Measurements from ENCODE around the gene CBY2. TPM values are rescaled to one million over a fixed set of nuclear protein-coding genes. Genes with fewer than 3 reads are reported as not detected.
"Not testable (repeated sequence)": the region's sequence is repeated elsewhere in the genome, so short reads cannot be mapped to it uniquely, and the experiment has no call there.

The CBY2 gene
- total RNA-seq, 4 donors from 2014 or later, result not detected

GRCh38 chr13:45662162-45662561 is 40.0 kb upstream of the CBY2 start:
- intact Hi-C loops (cut with DNase I), result no loop called here
- Histone ChIP-seq H3K4me1 (no peaks in the 10 kb centered on the region), H3K9me3 (no peaks in the 10 kb centered on the region), H3K36me3 (no peaks in the 10 kb centered on the region), H3K4me3 (no peak overlapping the region), H3K27ac (no peak overlapping the region), H3K27me3 (no peaks in the 10 kb centered on the region)
- TF ChIP-seq POLR2A (IDR thresholded peaks at IDR 0.05), result no peak
- TF ChIP-seq CTCF (IDR thresholded peaks at IDR 0.05), result no peak
- WGBS, 2 donors, result 67% methylated on average over 1 of the region's 1 CpG
- no peak for DNase-seq

GRCh38 chr13:45662903-45663302 is 39.2 kb upstream of the CBY2 start:
- 93 to 100% methylated on average over 1 of the region's 1 CpG for whole genome bisulfite sequencing, 2 donors
- H3K27ac ChIP-seq; intact Hi-C loops (cut with DNase I): not testable (repeated sequence)

GRCh38 chr13:45669626-45670025 is 32.5 kb upstream of the CBY2 start:
- intact Hi-C loops (cut with DNase I); H3K27me3 ChIP-seq; H3K27ac ChIP-seq; H3K4me1 ChIP-seq; H3K36me3 ChIP-seq; H3K4me3 ChIP-seq; DNase-seq; H3K9me3 ChIP-seq: not testable (repeated sequence)
- 74% methylated on average over 5 of the region's 14 CpGs; no CpG with 5 or more reads in 1 of the 2 donors for WGBS, 2 donors

More at GRCh38 chr13:45662903-45663302, 39.2 kb upstream of the CBY2 start:
- not testable (repeated sequence) for H3K27me3 ChIP-seq, H3K4me3 ChIP-seq, H3K4me1 ChIP-seq, H3K9me3 ChIP-seq, H3K36me3 ChIP-seq, DNase-seq

- no peak overlapping the region for H3K4me3 ChIP-seq
- TF ChIP-seq POLR2A (IDR thresholded peaks at IDR 0.05), result no peak
- no peak for TF ChIP-seq CTCF (IDR thresholded peaks at IDR 0.05)
- H3K27me3 ChIP-seq, result no peaks in the 10 kb centered on the region
- H3K4me1 ChIP-seq, result no peaks in the 10 kb centered on the region
- DNase-seq, result no peak
- no peak overlapping the region for H3K27ac ChIP-seq
- intact Hi-C loops (cut with DNase I), result no loop called here
- WGBS, 2 donors, result 86 to 89% methylated on average over 5 of the region's 5 CpGs
- no peaks in the 10 kb centered on the region for H3K36me3 ChIP-seq
- H3K9me3 ChIP-seq, result no peaks in the 10 kb centered on the region
Measured at GRCh38 chr13:45670189-45670885, 31.8 kb upstream of the CBY2 start.

- intact Hi-C loops (cut with DNase I), result no loop called here
- Histone ChIP-seq H3K36me3 (no peaks in the 10 kb centered on the region), H3K9me3 (no peaks in the 10 kb centered on the region), H3K27ac (no peak overlapping the region), H3K4me3 (no peak overlapping the region), H3K4me1 (no peaks in the 10 kb centered on the region), H3K27me3 (no peaks in the 10 kb centered on the region)
- DNase-seq, result no peak
- WGBS, 2 donors, result 5 to 50% methylated on average over 1 of the region's 1 CpG
- TF ChIP-seq POLR2A (IDR thresholded peaks at IDR 0.05) (no peak), CTCF (IDR thresholded peaks at IDR 0.05) (no peak)
Measured at GRCh38 chr13:45674908-45675307, 27.2 kb upstream of the CBY2 start.

DNA sequence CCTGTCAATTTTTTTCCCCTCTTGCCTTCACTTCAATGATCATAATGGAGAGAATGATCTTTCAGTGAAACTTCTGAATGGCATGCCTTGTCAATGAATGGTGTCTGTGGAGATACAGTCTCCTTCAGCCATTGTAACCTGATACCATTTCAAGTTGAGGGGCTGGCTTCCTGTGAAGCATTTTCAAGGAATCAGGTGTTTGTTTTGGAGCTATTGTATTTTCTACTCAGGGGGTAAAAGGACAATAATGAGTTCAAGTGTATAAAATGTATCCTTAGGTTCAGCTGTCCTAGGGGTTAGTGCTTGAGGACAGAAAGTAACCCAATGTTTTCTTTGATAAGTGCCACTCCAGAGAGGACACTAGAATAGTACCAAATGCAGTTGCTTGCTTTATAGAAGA is 23.8 kb upstream of the CBY2 start:
- TF ChIP-seq POLR2A (IDR thresholded peaks at IDR 0.05) (no peak), CTCF (IDR thresholded peaks at IDR 0.05) (no peak)
- Histone ChIP-seq H3K27me3 (peaks cover 0 to 4% (median 0%) of the 10 kb centered on the region in 4 donors), H3K4me3 (no peak overlapping the region), H3K4me1 (no peaks in the 10 kb centered on the region), H3K36me3 (no peaks in the 10 kb centered on the region), H3K9me3 (no peaks in the 10 kb centered on the region), H3K27ac (no peak overlapping the region)
- no peak for DNase-seq
- intact Hi-C loops (cut with DNase I), result no loop called here

All from esophagus squamous epithelium (tissue), 5 donors.